KG1 (cell line): Measurements from ENCODE around the gene TSC22D3.

Experiments used
- DNase-seq: peaks from one replicate; lab custom pipeline; 2025; lab: John Stamatoyannopoulos, UW

Gene TSC22D3

GRCh38 chrX:107760304-107761077 lies 15.1 kb downstream of the TSC22D3 start:
- DNase-seq, result no peak

GRCh38 chrX:107758231-107758766 lies 17.3 kb downstream of the TSC22D3 start:
- no peak for DNase-seq

- no peak for DNase-seq
Measured at GRCh38 chrX:107755721-107756120, 19.9 kb downstream of the TSC22D3 start.

GRCh38 chrX:107753187-107753586 lies 22.4 kb downstream of the TSC22D3 start:
- no peak for DNase-seq

- DNase-seq, result no peak
Measured at GRCh38 chrX:107752714-107753113, 22.9 kb downstream of the TSC22D3 start.

- DNase-seq, result no peak
Measured at GRCh38 chrX:107752043-107752442, 23.5 kb downstream of the TSC22D3 start.

- no peak for DNase-seq
Measured at GRCh38 chrX:107750861-107751445, 24.6 kb downstream of the TSC22D3 start.

GRCh38 chrX:107750263-107750662 lies 25.3 kb downstream of the TSC22D3 start:
- DNase-seq, result no peak

- DNase-seq, result no peak
Measured at GRCh38 chrX:107748506-107748905, 27.1 kb downstream of the TSC22D3 start.

GRCh38 chrX:107747596-107748161 lies 27.9 kb downstream of the TSC22D3 start:
- DNase-seq, result no peak

GRCh38 chrX:107744868-107745267 lies 30.7 kb downstream of the TSC22D3 start:
- no peak for DNase-seq

- no peak for DNase-seq
Measured at GRCh38 chrX:107743995-107744394, 31.6 kb downstream of the TSC22D3 start.

GRCh38 chrX:107742700-107743191 lies 32.8 kb downstream of the TSC22D3 start:
- DNase-seq, result no peak

- no peak for DNase-seq
Measured at GRCh38 chrX:107741404-107741790, 34.2 kb downstream of the TSC22D3 start.

GRCh38 chrX:107739541-107739940 lies 36.0 kb downstream of the TSC22D3 start:
- DNase-seq, result no peak

GRCh38 chrX:107738768-107739167 lies 36.8 kb downstream of the TSC22D3 start:
- no peak for DNase-seq

- no peak for DNase-seq
Measured at GRCh38 chrX:107738272-107738671, 37.3 kb downstream of the TSC22D3 start.

- no peak for DNase-seq
Measured at GRCh38 chrX:107736781-107737531, 38.6 kb downstream of the TSC22D3 start.

- DNase-seq, result no peak
Measured at GRCh38 chrX:107734646-107735045, 40.9 kb downstream of the TSC22D3 start.

GRCh38 chrX:107733686-107734085 lies 41.9 kb downstream of the TSC22D3 start:
- no peak for DNase-seq

- no peak for DNase-seq
Measured at GRCh38 chrX:107731831-107732502, 43.6 kb downstream of the TSC22D3 start.
